HT1080 (cell line): Measurements from ENCODE around the gene MAD2L1BP. TPM values are rescaled to one million over a fixed set of nuclear protein-coding genes. Genes with fewer than 3 reads are reported as not detected.
A peak's percentile ranks its signal among the peaks of the same experiment; 100 is the strongest.
"Not testable (repeated sequence)": the region's sequence is repeated elsewhere in the genome, so short reads cannot be mapped to it uniquely, and the experiment has no call there.

ENCODE experiments used
- DNase-seq: peaks from one replicate; pipeline ENCODE4 v3.0.0-alpha.2; 2015; ENCODE audit warnings: low read depth
- total RNA-seq: library from RNA; depleted of rRNA; stranded (reverse); fragments of >200 nt; shearing (Covaris generic); gene quantifications from 2 replicates; pipeline ENCODE4 v1.2.3, GENCODE V29; 2014

MAD2L1BP gene
- total RNA-seq, 1 experiment from 2014 or later: 35.2 TPM

GRCh38 chr6:43625393-43625992, 10.1 kb upstream of the MAD2L1BP start:
- no peak for DNase-seq

- DNase-seq: peak; percentile 90
Measured at GRCh38 chr6:43627008-43627825, 8.4 kb upstream of the MAD2L1BP start.

GRCh38 chr6:43628393-43629103, 7.1 kb upstream of the MAD2L1BP start:
- DNase-seq: peak; percentile 33

- DNase-seq: peak; percentile 98
Measured at GRCh38 chr6:43629104-43629504, 6.5 kb upstream of the MAD2L1BP start, which contains the start of gene GTPBP2. GTPBP2 (minus strand) TSS chr6:43629264; CDS start chr6:43629162, 102 bp downstream.

- DNase-seq: peak; percentile 97
Measured at GRCh38 chr6:43629505-43630300, 5.9 kb upstream of the MAD2L1BP start.

DNA sequence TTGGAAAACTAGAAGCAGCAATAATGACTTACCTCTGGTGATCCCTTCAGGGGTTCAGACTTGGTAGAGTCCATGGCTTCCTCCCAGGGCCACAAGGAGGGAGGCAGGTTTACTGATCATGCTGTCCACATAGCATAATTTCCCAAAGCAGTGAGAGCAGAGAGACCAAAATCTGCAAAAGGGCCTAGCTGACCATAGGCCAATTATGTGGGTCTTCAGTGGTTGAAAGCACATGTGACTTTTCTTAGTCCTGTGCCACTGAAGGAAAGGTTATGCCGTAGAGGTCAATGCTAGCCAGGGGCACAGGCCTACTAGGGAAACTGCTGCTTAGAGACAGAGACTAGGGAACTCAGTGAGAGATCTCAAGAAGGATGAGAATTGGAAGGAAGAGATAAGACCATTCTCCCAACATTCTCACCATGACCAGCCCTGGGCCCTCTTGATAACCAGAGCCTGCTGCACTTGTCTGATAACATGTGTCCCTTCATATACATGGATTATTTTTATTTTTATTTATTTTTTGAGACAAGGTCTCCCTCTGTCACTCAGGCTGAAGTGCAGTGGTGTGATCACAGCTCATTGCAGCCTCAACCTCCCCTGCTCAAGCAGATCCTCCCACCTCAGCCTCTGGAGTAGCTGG, 4.5 kb upstream of the MAD2L1BP start:
- DNase-seq: no peak

- peak; percentile 26 for DNase-seq
Measured at GRCh38 chr6:43633002-43633401, 2.6 kb upstream of the MAD2L1BP start.

GRCh38 chr6:43634702-43635303, 837 bp upstream of the MAD2L1BP start:
- no peak for DNase-seq

DNA sequence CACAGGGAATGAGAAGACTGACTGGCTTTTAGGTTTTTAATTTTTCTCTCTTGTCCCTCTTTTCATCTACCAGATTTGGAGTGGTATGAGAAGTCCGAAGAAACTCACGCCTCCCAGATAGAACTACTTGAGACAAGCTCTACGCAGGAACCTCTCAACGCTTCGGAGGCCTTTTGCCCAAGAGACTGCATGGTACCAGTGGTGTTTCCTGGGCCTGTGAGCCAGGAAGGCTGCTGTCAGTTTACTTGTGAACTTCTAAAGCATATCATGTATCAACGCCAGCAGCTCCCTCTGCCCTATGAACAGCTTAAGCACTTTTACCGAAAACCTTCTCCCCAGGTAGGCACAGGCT, 644 bp downstream of the MAD2L1BP start:
- DNase-seq: no peak

- peak; percentile 18 for DNase-seq
Measured at GRCh38 chr6:43639984-43640800, 4.6 kb downstream of the MAD2L1BP start.

DNA sequence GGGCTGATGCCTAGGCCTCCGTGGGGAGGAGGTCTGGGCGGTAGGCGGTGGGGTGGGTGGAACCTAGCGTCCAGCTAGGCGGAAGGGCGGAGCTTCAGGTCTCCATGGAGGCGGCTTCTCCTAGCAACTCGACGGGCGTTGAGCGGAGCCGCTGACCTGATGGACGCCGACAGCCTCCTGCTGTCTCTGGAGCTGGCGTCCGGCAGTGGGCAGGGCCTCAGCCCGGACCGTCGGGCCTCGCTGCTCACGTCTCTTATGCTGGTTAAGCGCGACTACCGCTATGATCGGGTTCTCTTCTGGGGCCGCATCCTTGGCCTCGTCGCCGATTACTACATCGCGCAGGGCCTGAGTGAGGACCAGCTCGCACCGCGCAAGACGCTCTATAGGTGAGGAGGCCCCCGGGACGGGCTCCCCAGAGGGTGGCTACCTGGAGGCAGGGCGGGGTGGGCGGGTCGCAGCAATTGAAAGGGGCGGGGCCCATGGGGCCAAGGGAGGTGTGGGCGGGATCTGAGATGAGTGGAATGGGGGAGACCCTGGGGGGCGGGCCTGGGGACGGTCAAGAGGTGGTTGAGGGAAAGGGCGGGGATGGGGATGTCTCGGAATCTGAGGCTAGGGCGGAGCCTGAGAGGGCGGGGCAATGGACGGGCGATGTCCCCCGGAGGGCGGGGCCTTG, 9.4 kb downstream of the MAD2L1BP start, which contains the start of gene RSPH9:
TSS of gene RSPH9 (plus strand) at position 97 of the 673 bp plus-strand sequence. CDS start at position 160, 63 bp downstream.
- no peak for DNase-seq

DNA sequence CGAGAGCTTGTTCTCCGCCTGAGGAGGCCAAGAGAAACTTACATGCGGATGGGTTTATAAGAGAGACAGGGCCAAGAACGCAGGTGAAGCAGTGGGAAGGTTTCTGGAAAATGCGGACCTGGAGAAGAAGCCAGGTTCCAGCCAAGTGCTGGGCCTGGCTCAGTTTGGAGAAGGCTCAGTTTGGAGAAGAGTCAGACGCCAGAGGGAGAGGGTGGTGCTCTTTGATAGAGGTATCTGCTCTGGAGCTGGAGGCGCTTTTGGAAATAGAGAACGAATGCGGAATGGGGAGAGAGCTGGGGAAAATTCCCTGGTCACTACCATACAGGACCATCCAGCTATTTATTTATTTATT, 9.9 kb downstream of the MAD2L1BP start:
- DNase-seq: no peak

DNA sequence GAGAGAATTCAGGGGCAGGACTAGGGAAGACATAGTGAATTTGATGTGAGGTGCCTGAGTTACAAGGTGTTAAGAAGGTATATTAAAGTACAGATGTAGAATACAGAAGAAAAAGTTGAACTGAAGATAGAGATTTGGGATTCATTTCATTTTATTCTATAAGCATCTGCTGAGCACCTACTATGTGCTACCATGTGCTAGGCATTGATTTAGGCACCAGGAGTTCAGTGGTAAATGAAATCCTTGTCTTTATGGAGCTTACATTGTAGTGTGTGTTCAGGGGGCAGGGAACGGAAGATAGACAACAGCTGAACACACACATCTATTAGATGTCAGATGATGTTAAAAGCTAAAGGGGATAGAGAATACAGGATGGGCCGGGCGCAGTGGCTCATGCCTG, 12.0 kb downstream of the MAD2L1BP start:
- no peak for DNase-seq

DNA sequence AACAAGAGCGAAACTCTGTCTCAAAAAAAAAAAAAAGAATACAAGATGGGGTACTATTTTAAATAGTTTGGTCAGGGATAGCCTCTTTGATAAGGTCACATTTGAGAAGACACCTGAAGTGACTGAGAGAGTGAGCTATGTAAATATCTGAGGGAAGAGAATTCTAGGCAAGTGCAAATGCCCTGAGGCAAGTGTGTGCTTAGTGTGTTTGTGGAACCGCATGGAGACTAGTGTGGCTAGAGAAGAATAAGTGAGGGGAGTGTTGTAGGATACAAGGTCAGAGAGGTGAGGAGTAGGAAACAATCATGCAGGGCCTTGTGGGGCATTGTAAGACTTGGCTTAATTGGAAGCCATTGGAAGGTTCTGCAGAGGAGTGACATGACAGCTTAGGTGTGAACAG, 12.6 kb downstream of the MAD2L1BP start:
- no peak for DNase-seq

- DNase-seq: not testable (repeated sequence)
Measured at GRCh38 chr6:43652822-43653221, 17.2 kb downstream of the MAD2L1BP start.

- no peak for DNase-seq
Measured at GRCh38 chr6:43657221-43657802, 21.7 kb downstream of the MAD2L1BP start.

GRCh38 chr6:43658161-43658560, 22.5 kb downstream of the MAD2L1BP start:
- DNase-seq: no peak

- DNase-seq: not testable (repeated sequence)
Measured at GRCh38 chr6:43662948-43663347, 27.3 kb downstream of the MAD2L1BP start.

GRCh38 chr6:43665376-43665775, 29.7 kb downstream of the MAD2L1BP start:
- DNase-seq: peak; percentile 40
